Measurements from ENCODE around the gene ELMO1. TPM values are rescaled to one million over a fixed set of nuclear protein-coding genes. Genes with fewer than 3 reads are reported as not detected.

The ELMO1 gene
- total RNA-seq, 1 donor from 2014 or later = not detected

- H3K36me3 Mint-ChIP-seq (ENCODE audit: unreplicated experiment) = no peaks in the 10 kb centered on the region
- peaks cover 8% of the 10 kb centered on the region for H3K27me3 Mint-ChIP-seq (ENCODE audit: unreplicated experiment)
- H3K27ac Mint-ChIP-seq (ENCODE audit: unreplicated experiment) = no peak overlapping the region
- H3K4me1 Mint-ChIP-seq (ENCODE audit: unreplicated experiment) = no peaks in the 10 kb centered on the region
- no peak overlapping the region for H3K4me3 Mint-ChIP-seq (ENCODE audit: unreplicated experiment)
- no peaks in the 10 kb centered on the region for H3K9me3 Mint-ChIP-seq (ENCODE audit: unreplicated experiment)
- no peak for TF ChIP-seq CTCF (IDR thresholded peaks at IDR 0.05)
- no peak for DNase-seq (ENCODE audit: extremely low spot score, unreplicated experiment)
Observed at GRCh38 chr7:37439653-37440026, 9.0 kb downstream of the ELMO1 start.

- Mint-ChIP-seq H3K36me3 (ENCODE audit: unreplicated experiment) (no peaks in the 10 kb centered on the region), H3K27ac (ENCODE audit: unreplicated experiment) (no peak overlapping the region), H3K9me3 (ENCODE audit: unreplicated experiment) (no peaks in the 10 kb centered on the region), H3K27me3 (ENCODE audit: unreplicated experiment) (peaks cover 8% of the 10 kb centered on the region), H3K4me1 (ENCODE audit: unreplicated experiment) (no peaks in the 10 kb centered on the region), H3K4me3 (ENCODE audit: unreplicated experiment) (no peak overlapping the region)
- no peak for DNase-seq (ENCODE audit: extremely low spot score, unreplicated experiment)
- no peak for TF ChIP-seq CTCF (IDR thresholded peaks at IDR 0.05)
Observed at GRCh38 chr7:37438906-37439652, 9.6 kb downstream of the ELMO1 start.

- no peak overlapping the region for H3K27ac Mint-ChIP-seq (ENCODE audit: unreplicated experiment)
- H3K27me3 Mint-ChIP-seq (ENCODE audit: unreplicated experiment) = peaks cover 7% of the 10 kb centered on the region
- H3K4me3 Mint-ChIP-seq (ENCODE audit: unreplicated experiment) = no peak overlapping the region
- H3K36me3 Mint-ChIP-seq (ENCODE audit: unreplicated experiment) = no peaks in the 10 kb centered on the region
- H3K9me3 Mint-ChIP-seq (ENCODE audit: unreplicated experiment) = no peaks in the 10 kb centered on the region
- no peak for DNase-seq (ENCODE audit: extremely low spot score, unreplicated experiment)
- no peaks in the 10 kb centered on the region for H3K4me1 Mint-ChIP-seq (ENCODE audit: unreplicated experiment)
- no peak for TF ChIP-seq CTCF (IDR thresholded peaks at IDR 0.05)
Observed at GRCh38 chr7:37435156-37435855, 13.4 kb downstream of the ELMO1 start.

GRCh38 chr7:37434529-37434928 lies 14.1 kb downstream of the ELMO1 start:
- Mint-ChIP-seq H3K4me1 (ENCODE audit: unreplicated experiment) (no peaks in the 10 kb centered on the region), H3K27ac (ENCODE audit: unreplicated experiment) (no peak overlapping the region), H3K4me3 (ENCODE audit: unreplicated experiment) (no peak overlapping the region), H3K36me3 (ENCODE audit: unreplicated experiment) (no peaks in the 10 kb centered on the region), H3K27me3 (ENCODE audit: unreplicated experiment) (peaks cover 7% of the 10 kb centered on the region), H3K9me3 (ENCODE audit: unreplicated experiment) (no peaks in the 10 kb centered on the region)
- no peak for DNase-seq (ENCODE audit: extremely low spot score, unreplicated experiment)
- no peak for TF ChIP-seq CTCF (IDR thresholded peaks at IDR 0.05)

GRCh38 chr7:37433166-37433565 lies 15.5 kb downstream of the ELMO1 start:
- no peak for TF ChIP-seq CTCF (IDR thresholded peaks at IDR 0.05)
- H3K27ac Mint-ChIP-seq (ENCODE audit: unreplicated experiment) = no peak overlapping the region
- peaks cover 7% of the 10 kb centered on the region for H3K27me3 Mint-ChIP-seq (ENCODE audit: unreplicated experiment)
- no peak for DNase-seq (ENCODE audit: extremely low spot score, unreplicated experiment)
- no peaks in the 10 kb centered on the region for H3K36me3 Mint-ChIP-seq (ENCODE audit: unreplicated experiment)
- H3K4me1 Mint-ChIP-seq (ENCODE audit: unreplicated experiment) = no peaks in the 10 kb centered on the region
- H3K9me3 Mint-ChIP-seq (ENCODE audit: unreplicated experiment) = no peaks in the 10 kb centered on the region
- H3K4me3 Mint-ChIP-seq (ENCODE audit: unreplicated experiment) = no peak overlapping the region
